ENCODE measurements around the gene CBLN3.

Gene CBLN3

GRCh38 chr14:24377657-24378056 lies 51.8 kb downstream of the CBLN3 start:
- H3K9ac ChIP-seq (ENCODE audit: insufficient read length, low read depth) = no peak overlapping the region
- no peak for DNase-seq (ENCODE audit: low read depth, low spot score)
- no peaks in the 10 kb centered on the region for H3K27me3 ChIP-seq (ENCODE audit: insufficient read depth, insufficient read length)
- peaks cover 19% of the 10 kb centered on the region for H3K4me1 ChIP-seq (ENCODE audit: insufficient read depth, insufficient read length)
- peaks cover 12% of the 10 kb centered on the region for H3K36me3 ChIP-seq (ENCODE audit: insufficient read depth, insufficient read length, low read length)
- H3K9me3 ChIP-seq (ENCODE audit: insufficient read depth, low read length) = no peaks in the 10 kb centered on the region
- TF ChIP-seq ZNF274 (IDR thresholded peaks at IDR 0.05; ENCODE audit: low read depth, low read length) = no peak
- no peak for TF ChIP-seq SUZ12 (IDR thresholded peaks at IDR 0.05; ENCODE audit: extremely low read depth, insufficient read depth, insufficient read length)
- TF ChIP-seq YY1 (IDR thresholded peaks at IDR 0.05; ENCODE audit: insufficient read depth, insufficient read length) = no peak
- H3K4me3 ChIP-seq (ENCODE audit: insufficient read length, low read depth) = no peak overlapping the region

GRCh38 chr14:24377126-24377525 lies 52.3 kb downstream of the CBLN3 start:
- no peak for TF ChIP-seq YY1 (IDR thresholded peaks at IDR 0.05; ENCODE audit: insufficient read depth, insufficient read length)
- no peak for TF ChIP-seq SUZ12 (IDR thresholded peaks at IDR 0.05; ENCODE audit: extremely low read depth, insufficient read depth, insufficient read length)
- TF ChIP-seq ZNF274 (IDR thresholded peaks at IDR 0.05; ENCODE audit: low read depth, low read length) = no peak
- Histone ChIP-seq H3K4me3 (ENCODE audit: insufficient read length, low read depth) (no peak overlapping the region), H3K9ac (ENCODE audit: insufficient read length, low read depth) (no peak overlapping the region), H3K4me1 (ENCODE audit: insufficient read depth, insufficient read length) (peaks cover 19% of the 10 kb centered on the region), H3K9me3 (ENCODE audit: insufficient read depth, low read length) (no peaks in the 10 kb centered on the region), H3K36me3 (ENCODE audit: insufficient read depth, insufficient read length, low read length) (peaks cover 15% of the 10 kb centered on the region), H3K27me3 (ENCODE audit: insufficient read depth, insufficient read length) (no peaks in the 10 kb centered on the region)
- no peak for DNase-seq (ENCODE audit: low read depth, low spot score)
